Liver (tissue), 9 donors: ENCODE results near the gene INTS1. TPM values are rescaled to one million over a fixed set of nuclear protein-coding genes. Genes with fewer than 3 reads are reported as not detected.

Experiments
- DNase-seq: peaks from one replicate; pipeline ENCODE4 v3.0.0-alpha.2; 2017; ENCODE audit warnings: low spot score
- H3K27ac ChIP-seq, 2 donors: one replicate each; pipeline ENCODE4 v1.7.0; 2013; ENCODE audit warnings: inconsistent platforms in 2 of 2, low read length in 2 of 2, control low read depth in 1 of 2, low read depth in 1 of 2, mild to moderate bottlenecking in 1 of 2
- H3K27me3 ChIP-seq, 4 donors: one replicate each; pipeline versions ENCODE4 v1.6.1 to v1.7.0; 2013; ENCODE audit warnings: low read length in 3 of 4, inconsistent platforms in 1 of 4, mild to moderate bottlenecking in 1 of 4, moderate library complexity in 1 of 4; ENCODE audit not compliant: control insufficient read depth in 4 of 4, insufficient read depth in 4 of 4
- H3K36me3 ChIP-seq, 4 donors: one replicate each; pipeline versions ENCODE4 v1.6.1 to v1.7.0; 2013; ENCODE audit warnings: low read length in 3 of 4, mild to moderate bottlenecking in 3 of 4, low read depth in 1 of 4, moderate library complexity in 1 of 4; ENCODE audit not compliant: control insufficient read depth in 4 of 4, insufficient read depth in 3 of 4
- H3K4me1 ChIP-seq, 4 donors: one replicate each; pipeline versions ENCODE4 v1.6.1 to v1.7.0; 2013; ENCODE audit warnings: low read length in 3 of 4, mild to moderate bottlenecking in 3 of 4, moderate library complexity in 1 of 4; ENCODE audit not compliant: control insufficient read depth in 4 of 4, insufficient read depth in 4 of 4
- H3K4me3 ChIP-seq, 3 donors: one replicate each; pipeline versions ENCODE4 v1.6.1 to v1.7.0; 2013; ENCODE audit warnings: low read length in 3 of 3, control low read depth in 1 of 3, low read depth in 1 of 3, mild to moderate bottlenecking in 1 of 3
- H3K9ac ChIP-seq, 2 donors: one replicate each; pipeline ENCODE4 v1.7.0; 2013; ENCODE audit warnings: low read length in 2 of 2, mild to moderate bottlenecking in 2 of 2, moderate library complexity in 2 of 2, control low read depth in 1 of 2, low read depth in 1 of 2
- H3K9me3 ChIP-seq, 4 donors: one replicate each; pipeline versions ENCODE4 v1.6.1 to v1.7.0; 2013; ENCODE audit warnings: low read length in 3 of 4; ENCODE audit not compliant: control insufficient read depth in 4 of 4
- EGR1 ChIP-seq, 2 donors: IDR thresholded peaks; 2 replicates each; pipeline ENCODE4 v1.6.1; 2016 to 2018; ENCODE audit warnings: antibody characterized with exemption in 2 of 2, low read depth in 2 of 2
- FOXA1 ChIP-seq: IDR thresholded peaks from 2 replicates; pipeline ENCODE4 v1.6.1; 2016; ENCODE audit warnings: antibody characterized with exemption
- FOXA2 ChIP-seq: IDR thresholded peaks from 2 replicates; pipeline ENCODE4 v1.6.1; 2016; ENCODE audit warnings: antibody characterized with exemption
- GABPA ChIP-seq, 2 donors: IDR thresholded peaks in 1 of 2; conservative IDR thresholded peaks in 1 of 2; 2 replicates each; pipeline ENCODE4 v1.6.1; 2016; ENCODE audit warnings: antibody characterized with exemption in 2 of 2, mild to moderate bottlenecking in 1 of 2, moderate library complexity in 1 of 2
- HNF4A ChIP-seq, 2 donors: conservative IDR thresholded peaks; 2 replicates each; pipeline ENCODE4 v1.6.1; 2016; ENCODE audit warnings: antibody characterized with exemption in 2 of 2, mild to moderate bottlenecking in 2 of 2
- HNF4G ChIP-seq: IDR thresholded peaks from 2 replicates; pipeline ENCODE4 v1.6.1; 2016; ENCODE audit warnings: antibody characterized with exemption
- JUND ChIP-seq, 2 donors: IDR thresholded peaks; 2 replicates each; pipeline ENCODE4 v1.6.1; 2016; ENCODE audit warnings: antibody characterized with exemption in 2 of 2
- NR2F2 ChIP-seq: IDR thresholded peaks from 2 replicates; pipeline ENCODE4 v1.6.1; 2016; ENCODE audit warnings: antibody characterized with exemption
- RAD21 ChIP-seq, 2 donors: IDR thresholded peaks; 2 replicates each; pipeline ENCODE4 v1.6.1; 2016; ENCODE audit warnings: antibody characterized with exemption in 2 of 2, mild to moderate bottlenecking in 2 of 2
- RXRA ChIP-seq, 2 donors: IDR thresholded peaks; 2 replicates each; pipeline ENCODE4 v1.6.1; 2017 to 2018; ENCODE audit warnings: antibody characterized with exemption in 2 of 2, mild to moderate bottlenecking in 1 of 2
- SP1 ChIP-seq: IDR thresholded peaks from 2 replicates; pipeline ENCODE4 v1.6.1; 2018; ENCODE audit warnings: antibody characterized with exemption, mild to moderate bottlenecking
- TAF1 ChIP-seq: conservative IDR thresholded peaks from 2 replicates; pipeline ENCODE4 v1.6.1; 2016; ENCODE audit warnings: antibody characterized with exemption, mild to moderate bottlenecking
- YY1 ChIP-seq: IDR thresholded peaks from 2 replicates; pipeline ENCODE4 v1.6.1; 2016; ENCODE audit warnings: antibody characterized with exemption, mild to moderate bottlenecking
- WGBS: extraction: QIAGEN DNeasy Blood & Tissue Kit; methylation state at CpG from one replicate; pipeline ENCODE4 v1.1.7; 2013; 5-methylcytosine and 5-hydroxymethylcytosine counted together
- polyA plus RNA-seq, 2 donors: library from polyadenylated mRNA; stranded (reverse) in 1 of 2; unstranded in 1 of 2; fragments of 200-250 nt in 1 of 2; fragments of >200 nt in 1 of 2; fragmentation: Nextera tagmentation in 1 of 2; extraction: Ambion mirVana in 1 of 2; gene quantifications; one replicate each; pipeline versions ENCODE4 v1.2.1 to v1.2.3, GENCODE V29; 2013 to 2015
- total RNA-seq, 2 donors: library from RNA; depleted of rRNA; stranded (reverse); fragments of >200 nt; gene quantifications; one replicate each; pipeline ENCODE4 v1.2.3, GENCODE V29; 2014
- TF ChIP-seq, protein P1 (sequence below): fragments of 150-350 bp; IDR thresholded peaks from 2 replicates; pipeline ENCODE4 v1.5.1; 2017; ENCODE audit warnings: improper control_type of control experiment, low read depth, low read length; ENCODE audit not compliant: missing input control
- TF ChIP-seq, protein P2 (sequence below): IDR thresholded peaks from 2 replicates; pipeline ENCODE4 v1.6.1; 2016; ENCODE audit warnings: antibody characterized with exemption, mild to moderate bottlenecking
- TF ChIP-seq, protein P3 (sequence below): IDR thresholded peaks from 2 replicates; pipeline ENCODE4 v1.6.1; 2016; ENCODE audit warnings: antibody characterized with exemption
- TF ChIP-seq, protein P4 (sequence below): IDR thresholded peaks from 2 replicates; pipeline ENCODE4 v1.6.1; 2016; ENCODE audit warnings: antibody characterized with exemption
- TF ChIP-seq, protein P5 (sequence below): IDR thresholded peaks from 2 replicates; pipeline ENCODE4 v1.6.1; 2016; ENCODE audit warnings: antibody characterized with exemption
- donor health status: healthy.
- donor health status: healthy.
- donor health status: healthy.
- donor health status: healthy.
- donor health status: healthy.

INTS1 gene
- total and polyA plus RNA-seq, 4 donors = 14.6 to 37.9 (median 30.7) TPM

DNA sequence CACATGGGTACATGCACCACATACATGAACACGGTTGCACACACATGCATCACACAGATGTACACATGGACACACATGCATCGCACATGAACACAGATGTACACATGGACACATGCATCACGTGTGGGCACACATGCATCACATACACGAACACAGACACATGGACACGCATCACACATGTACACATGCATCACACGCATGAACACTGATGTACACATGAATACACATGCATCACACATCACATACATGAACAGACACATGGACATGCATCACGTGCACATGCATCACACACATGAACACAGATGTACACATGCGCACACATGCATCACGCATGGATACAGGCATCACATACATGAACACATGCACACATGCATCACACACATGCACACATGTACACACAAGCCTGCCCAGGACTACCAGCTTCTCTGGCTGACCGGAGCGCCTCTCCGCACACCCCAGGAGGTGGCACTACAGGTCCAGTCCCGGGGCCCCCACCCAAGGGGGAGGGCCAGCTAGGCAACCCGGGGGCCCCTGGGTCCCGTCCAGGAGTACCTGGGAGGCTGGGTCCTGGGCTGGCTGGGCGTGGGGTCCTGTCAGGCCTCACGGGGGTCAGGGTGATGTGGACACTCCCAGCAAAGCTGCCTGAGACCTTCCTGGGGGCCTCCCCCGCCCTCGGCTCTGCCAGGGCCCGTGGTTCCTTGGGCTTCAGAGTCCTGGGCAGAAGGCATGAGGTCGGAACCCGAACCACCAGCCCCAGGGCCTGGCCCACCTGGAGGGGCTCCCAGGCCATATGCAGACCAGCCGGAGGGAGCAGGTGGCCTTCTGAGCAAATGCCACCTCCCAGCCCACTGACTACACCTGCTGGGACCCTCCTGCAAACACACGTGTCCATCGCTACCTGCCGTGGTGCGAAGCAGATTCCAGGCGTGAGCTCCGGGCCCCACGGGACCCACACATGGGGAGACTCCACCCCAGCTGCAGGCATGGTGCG, 64.5 kb downstream of the INTS1 start:
- TF ChIP-seq, protein P1, sequence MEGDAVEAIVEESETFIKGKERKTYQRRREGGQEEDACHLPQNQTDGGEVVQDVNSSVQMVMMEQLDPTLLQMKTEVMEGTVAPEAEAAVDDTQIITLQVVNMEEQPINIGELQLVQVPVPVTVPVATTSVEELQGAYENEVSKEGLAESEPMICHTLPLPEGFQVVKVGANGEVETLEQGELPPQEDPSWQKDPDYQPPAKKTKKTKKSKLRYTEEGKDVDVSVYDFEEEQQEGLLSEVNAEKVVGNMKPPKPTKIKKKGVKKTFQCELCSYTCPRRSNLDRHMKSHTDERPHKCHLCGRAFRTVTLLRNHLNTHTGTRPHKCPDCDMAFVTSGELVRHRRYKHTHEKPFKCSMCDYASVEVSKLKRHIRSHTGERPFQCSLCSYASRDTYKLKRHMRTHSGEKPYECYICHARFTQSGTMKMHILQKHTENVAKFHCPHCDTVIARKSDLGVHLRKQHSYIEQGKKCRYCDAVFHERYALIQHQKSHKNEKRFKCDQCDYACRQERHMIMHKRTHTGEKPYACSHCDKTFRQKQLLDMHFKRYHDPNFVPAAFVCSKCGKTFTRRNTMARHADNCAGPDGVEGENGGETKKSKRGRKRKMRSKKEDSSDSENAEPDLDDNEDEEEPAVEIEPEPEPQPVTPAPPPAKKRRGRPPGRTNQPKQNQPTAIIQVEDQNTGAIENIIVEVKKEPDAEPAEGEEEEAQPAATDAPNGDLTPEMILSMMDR = peak; percentile 15
- no peak for TF ChIP-seq FOXA2
- TF ChIP-seq, protein P2, sequence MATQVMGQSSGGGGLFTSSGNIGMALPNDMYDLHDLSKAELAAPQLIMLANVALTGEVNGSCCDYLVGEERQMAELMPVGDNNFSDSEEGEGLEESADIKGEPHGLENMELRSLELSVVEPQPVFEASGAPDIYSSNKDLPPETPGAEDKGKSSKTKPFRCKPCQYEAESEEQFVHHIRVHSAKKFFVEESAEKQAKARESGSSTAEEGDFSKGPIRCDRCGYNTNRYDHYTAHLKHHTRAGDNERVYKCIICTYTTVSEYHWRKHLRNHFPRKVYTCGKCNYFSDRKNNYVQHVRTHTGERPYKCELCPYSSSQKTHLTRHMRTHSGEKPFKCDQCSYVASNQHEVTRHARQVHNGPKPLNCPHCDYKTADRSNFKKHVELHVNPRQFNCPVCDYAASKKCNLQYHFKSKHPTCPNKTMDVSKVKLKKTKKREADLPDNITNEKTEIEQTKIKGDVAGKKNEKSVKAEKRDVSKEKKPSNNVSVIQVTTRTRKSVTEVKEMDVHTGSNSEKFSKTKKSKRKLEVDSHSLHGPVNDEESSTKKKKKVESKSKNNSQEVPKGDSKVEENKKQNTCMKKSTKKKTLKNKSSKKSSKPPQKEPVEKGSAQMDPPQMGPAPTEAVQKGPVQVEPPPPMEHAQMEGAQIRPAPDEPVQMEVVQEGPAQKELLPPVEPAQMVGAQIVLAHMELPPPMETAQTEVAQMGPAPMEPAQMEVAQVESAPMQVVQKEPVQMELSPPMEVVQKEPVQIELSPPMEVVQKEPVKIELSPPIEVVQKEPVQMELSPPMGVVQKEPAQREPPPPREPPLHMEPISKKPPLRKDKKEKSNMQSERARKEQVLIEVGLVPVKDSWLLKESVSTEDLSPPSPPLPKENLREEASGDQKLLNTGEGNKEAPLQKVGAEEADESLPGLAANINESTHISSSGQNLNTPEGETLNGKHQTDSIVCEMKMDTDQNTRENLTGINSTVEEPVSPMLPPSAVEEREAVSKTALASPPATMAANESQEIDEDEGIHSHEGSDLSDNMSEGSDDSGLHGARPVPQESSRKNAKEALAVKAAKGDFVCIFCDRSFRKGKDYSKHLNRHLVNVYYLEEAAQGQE = no peak
- TF ChIP-seq RAD21 (IDR thresholded peaks at IDR 0.05) = peak in 1 of 2 donors; percentile 60
- TF ChIP-seq, protein P3, sequence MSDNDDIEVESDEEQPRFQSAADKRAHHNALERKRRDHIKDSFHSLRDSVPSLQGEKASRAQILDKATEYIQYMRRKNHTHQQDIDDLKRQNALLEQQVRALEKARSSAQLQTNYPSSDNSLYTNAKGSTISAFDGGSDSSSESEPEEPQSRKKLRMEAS = no peak
- no peak for TF ChIP-seq NR2F2
- no peak for TF ChIP-seq FOXA1
- no peak for TF ChIP-seq GABPA (IDR thresholded peaks at IDR 0.05 in 1 of 2, conservative IDR thresholded peaks at IDR 0.05 in 1 of 2)
- no peak for TF ChIP-seq RXRA (IDR thresholded peaks at IDR 0.05)
- TF ChIP-seq, protein P4, sequence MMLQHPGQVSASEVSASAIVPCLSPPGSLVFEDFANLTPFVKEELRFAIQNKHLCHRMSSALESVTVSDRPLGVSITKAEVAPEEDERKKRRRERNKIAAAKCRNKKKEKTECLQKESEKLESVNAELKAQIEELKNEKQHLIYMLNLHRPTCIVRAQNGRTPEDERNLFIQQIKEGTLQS = no peak
- no peak for TF ChIP-seq JUND (IDR thresholded peaks at IDR 0.05)
- no peak for TF ChIP-seq TAF1
- TF ChIP-seq, protein P5, sequence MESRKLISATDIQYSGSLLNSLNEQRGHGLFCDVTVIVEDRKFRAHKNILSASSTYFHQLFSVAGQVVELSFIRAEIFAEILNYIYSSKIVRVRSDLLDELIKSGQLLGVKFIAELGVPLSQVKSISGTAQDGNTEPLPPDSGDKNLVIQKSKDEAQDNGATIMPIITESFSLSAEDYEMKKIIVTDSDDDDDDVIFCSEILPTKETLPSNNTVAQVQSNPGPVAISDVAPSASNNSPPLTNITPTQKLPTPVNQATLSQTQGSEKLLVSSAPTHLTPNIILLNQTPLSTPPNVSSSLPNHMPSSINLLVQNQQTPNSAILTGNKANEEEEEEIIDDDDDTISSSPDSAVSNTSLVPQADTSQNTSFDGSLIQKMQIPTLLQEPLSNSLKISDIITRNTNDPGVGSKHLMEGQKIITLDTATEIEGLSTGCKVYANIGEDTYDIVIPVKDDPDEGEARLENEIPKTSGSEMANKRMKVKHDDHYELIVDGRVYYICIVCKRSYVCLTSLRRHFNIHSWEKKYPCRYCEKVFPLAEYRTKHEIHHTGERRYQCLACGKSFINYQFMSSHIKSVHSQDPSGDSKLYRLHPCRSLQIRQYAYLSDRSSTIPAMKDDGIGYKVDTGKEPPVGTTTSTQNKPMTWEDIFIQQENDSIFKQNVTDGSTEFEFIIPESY = no peak
- TF ChIP-seq SP1 = no peak
- TF ChIP-seq HNF4A (conservative IDR thresholded peaks at IDR 0.05) = no peak
- no peak for TF ChIP-seq HNF4G
- TF ChIP-seq YY1 = no peak
- no peak for TF ChIP-seq EGR1 (IDR thresholded peaks at IDR 0.05; ENCODE audit: low read depth in 2 of 2)
- Histone ChIP-seq H3K9ac (no peak overlapping the region), H3K4me3 (no peak overlapping the region), H3K4me1 (no peaks in the 10 kb centered on the region), H3K27ac (no peak overlapping the region), H3K36me3 (peaks cover 0 to 4% (median 2%) of the 10 kb centered on the region in 4 donors), H3K9me3 (no peaks in the 10 kb centered on the region), H3K27me3 (no peaks in the 10 kb centered on the region)
- DNase-seq = no peak
- WGBS = 95% methylated on average over 31 of the region's 31 CpGs
